Stomach (tissue), 9 donors: ENCODE data around the gene CACNA1E. TPM values are rescaled to one million over a fixed set of nuclear protein-coding genes. Genes with fewer than 3 reads are reported as not detected.
"Not testable (repeated sequence)": the region's sequence is repeated elsewhere in the genome, so short reads cannot be mapped to it uniquely, and the experiment has no call there.

Source experiments
- DNase-seq, 2 donors: peaks; one replicate each; pipeline versions ENCODE4 v3.0.0 to v3.0.0-alpha.2; 2013 to 2019
- H3K27ac ChIP-seq, 5 donors: fragments of 200-600 bp in 4 of 5; sonication (generic) in 4 of 5; one replicate each; pipeline ENCODE4 v1.5.1; 2013 to 2019; ENCODE audit warnings: mild to moderate bottlenecking in 1 of 5, moderate library complexity in 1 of 5
- H3K27me3 ChIP-seq, 3 donors: fragments of 200-600 bp; sonication (generic); one replicate each; pipeline ENCODE4 v1.5.1; 2017 to 2019; ENCODE audit warnings: mixed run types in 1 of 3
- H3K36me3 ChIP-seq, 4 donors: fragments of 200-600 bp; sonication (generic); 1 replicate in 3 of 4; 2 replicates in 1 of 4; pipeline ENCODE4 v1.5.1; 2016 to 2019
- H3K4me1 ChIP-seq, 4 donors: fragments of 200-600 bp; sonication (generic); one replicate each; pipeline ENCODE4 v1.5.1; 2016 to 2019
- H3K4me3 ChIP-seq, 4 donors: fragments of 200-600 bp; sonication (generic) in 3 of 4; one replicate each; pipeline ENCODE4 v1.5.1; 2016 to 2019; ENCODE audit warnings: mild to moderate bottlenecking in 1 of 4
- H3K9me3 ChIP-seq, 4 donors: fragments of 200-600 bp; sonication (generic); one replicate each; pipeline ENCODE4 v1.5.1; 2016 to 2019
- EP300 ChIP-seq: sonication (generic); formaldehyde crosslinking; IDR thresholded peaks from one replicate; pipeline ENCODE4 v1.6.1; 2017; ENCODE audit warnings: antibody characterized with exemption
- POLR2A ChIP-seq, 4 donors: fragments of 450-650 bp; IDR thresholded peaks; one replicate each; pipeline ENCODE4 v1.6.1; 2016; ENCODE audit warnings: antibody characterized with exemption in 4 of 4, control low read depth in 2 of 4, mild to moderate bottlenecking in 1 of 4, moderate library complexity in 1 of 4
- POLR2AphosphoS5 ChIP-seq, 3 donors: sonication (generic); formaldehyde crosslinking; IDR thresholded peaks; one replicate each; pipeline ENCODE4 v1.6.1; 2016; ENCODE audit warnings: antibody characterized with exemption in 3 of 3
- WGBS, 5 donors: extraction: QIAGEN DNeasy Blood & Tissue Kit in 3 of 5; methylation state at CpG; one replicate each; pipeline versions ENCODE4 v1.1.5 to v1.1.7; 2013 to 2018; 5-methylcytosine and 5-hydroxymethylcytosine counted together
- intact Hi-C: fragments of 100-400 bp; cut with DNase I; formaldehyde crosslinking; loops from one replicate; pipeline ENCODE4 v1.15.1; 2023; ENCODE audit warnings: low total_unique reads
- polyA plus RNA-seq, 3 donors: library from polyadenylated mRNA; stranded (reverse); fragments of 200-250 nt; gene quantifications; one replicate each; pipeline ENCODE4 v1.2.3, GENCODE V29; 2013
- total RNA-seq, 5 donors: library from RNA; depleted of rRNA; stranded (reverse); fragments of >200 nt; gene quantifications; one replicate each; pipeline versions ENCODE4 v1.1.0 to v1.2.3, GENCODE V29; 2014 to 2016
- TF ChIP-seq, protein P1 (sequence below), 7 experiments: fragments of 450-650 bp in 4 of 7; fragments of 200-600 bp in 3 of 7; sonication (generic) in 3 of 7; IDR thresholded peaks; one replicate each; pipeline ENCODE4 v1.5.1; 2016 to 2019; ENCODE audit warnings: antibody characterized with exemption in 7 of 7, control low read depth in 2 of 7, mild to moderate bottlenecking in 1 of 7
- donor health status: healthy with polysubstance abuse.
- donor health status: Bipolar disorder and iron deficiency.
- donor health status: healthy.

CACNA1E gene
- total and polyA plus RNA-seq, 8 donors, result under 0.01 to 1.8 (median 0.01) TPM; not detected in 4

DNA sequence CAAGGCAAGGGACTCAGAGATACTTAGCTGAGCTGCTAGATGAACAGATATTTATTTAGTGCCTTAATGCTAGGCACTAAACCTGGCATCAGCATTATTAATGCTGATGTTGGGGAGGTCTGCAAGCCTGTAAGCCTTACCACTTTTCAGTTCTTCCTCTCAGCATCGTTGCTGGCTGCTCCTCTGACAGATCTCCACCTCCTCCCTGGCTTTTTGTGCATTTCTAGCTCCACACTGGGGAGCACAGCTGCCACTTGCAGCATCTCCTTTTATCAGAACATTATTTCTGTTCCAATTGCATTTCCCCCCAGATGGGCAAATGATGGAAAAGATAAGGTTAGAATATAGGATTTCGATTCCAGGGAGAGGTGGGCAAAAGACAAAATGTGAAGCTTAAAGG lies 34.8 kb downstream of the CACNA1E start:
- 53 to 64% (median 61%) methylated on average over 2 of the region's 2 CpGs for WGBS, 5 donors
- no peaks in the 10 kb centered on the region for H3K27me3 ChIP-seq
- H3K27ac ChIP-seq, result no peak overlapping the region
- DNase-seq, result no peak
- no peak overlapping the region for H3K4me3 ChIP-seq
- intact Hi-C loops, result no loop called here
- no peaks in the 10 kb centered on the region for H3K4me1 ChIP-seq
- no peaks in the 10 kb centered on the region for H3K36me3 ChIP-seq
- H3K9me3 ChIP-seq, result no peaks in the 10 kb centered on the region
- TF ChIP-seq EP300, result no peak
- TF ChIP-seq, protein P1, sequence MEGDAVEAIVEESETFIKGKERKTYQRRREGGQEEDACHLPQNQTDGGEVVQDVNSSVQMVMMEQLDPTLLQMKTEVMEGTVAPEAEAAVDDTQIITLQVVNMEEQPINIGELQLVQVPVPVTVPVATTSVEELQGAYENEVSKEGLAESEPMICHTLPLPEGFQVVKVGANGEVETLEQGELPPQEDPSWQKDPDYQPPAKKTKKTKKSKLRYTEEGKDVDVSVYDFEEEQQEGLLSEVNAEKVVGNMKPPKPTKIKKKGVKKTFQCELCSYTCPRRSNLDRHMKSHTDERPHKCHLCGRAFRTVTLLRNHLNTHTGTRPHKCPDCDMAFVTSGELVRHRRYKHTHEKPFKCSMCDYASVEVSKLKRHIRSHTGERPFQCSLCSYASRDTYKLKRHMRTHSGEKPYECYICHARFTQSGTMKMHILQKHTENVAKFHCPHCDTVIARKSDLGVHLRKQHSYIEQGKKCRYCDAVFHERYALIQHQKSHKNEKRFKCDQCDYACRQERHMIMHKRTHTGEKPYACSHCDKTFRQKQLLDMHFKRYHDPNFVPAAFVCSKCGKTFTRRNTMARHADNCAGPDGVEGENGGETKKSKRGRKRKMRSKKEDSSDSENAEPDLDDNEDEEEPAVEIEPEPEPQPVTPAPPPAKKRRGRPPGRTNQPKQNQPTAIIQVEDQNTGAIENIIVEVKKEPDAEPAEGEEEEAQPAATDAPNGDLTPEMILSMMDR (IDR thresholded peaks at IDR 0.05), result no peak
- TF ChIP-seq POLR2A (IDR thresholded peaks at IDR 0.05), result no peak
- TF ChIP-seq POLR2AphosphoS5 (IDR thresholded peaks at IDR 0.05), result no peak

DNA sequence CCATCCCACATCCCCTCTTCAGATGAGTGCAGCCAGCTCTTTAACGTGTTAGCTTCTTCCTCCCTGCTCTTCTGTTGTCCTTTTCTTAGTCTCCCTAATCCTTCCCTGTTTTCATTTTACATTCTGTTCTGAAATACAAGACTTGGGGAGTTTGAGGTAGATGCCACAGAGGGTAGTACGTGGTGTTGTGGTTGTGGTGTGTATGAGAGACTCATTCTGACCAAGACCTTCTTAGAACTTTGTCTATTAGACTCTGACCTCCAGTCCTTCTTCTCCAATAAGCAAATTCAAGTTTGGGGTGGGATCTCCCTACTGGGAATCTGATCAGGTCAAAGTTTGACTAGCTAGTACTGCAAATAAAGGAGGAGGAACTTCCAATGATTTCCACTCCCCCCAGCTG lies 39.5 kb downstream of the CACNA1E start:
- TF ChIP-seq EP300, result no peak
- TF ChIP-seq, protein P1 (IDR thresholded peaks at IDR 0.05), result no peak
- TF ChIP-seq POLR2AphosphoS5 (IDR thresholded peaks at IDR 0.05), result no peak
- no peak for TF ChIP-seq POLR2A (IDR thresholded peaks at IDR 0.05)
- H3K4me3 ChIP-seq, result no peak overlapping the region
- no peaks in the 10 kb centered on the region for H3K4me1 ChIP-seq
- no peak for DNase-seq
- no peaks in the 10 kb centered on the region for H3K27me3 ChIP-seq
- no peaks in the 10 kb centered on the region for H3K36me3 ChIP-seq
- intact Hi-C loops, result no loop called here
- peaks cover 0 to 3% (median under 1%) of the 10 kb centered on the region in 4 donors for H3K9me3 ChIP-seq
- no peak overlapping the region for H3K27ac ChIP-seq
- 54 to 77% (median 55%) methylated on average over 2 of the region's 2 CpGs for WGBS, 5 donors

DNA sequence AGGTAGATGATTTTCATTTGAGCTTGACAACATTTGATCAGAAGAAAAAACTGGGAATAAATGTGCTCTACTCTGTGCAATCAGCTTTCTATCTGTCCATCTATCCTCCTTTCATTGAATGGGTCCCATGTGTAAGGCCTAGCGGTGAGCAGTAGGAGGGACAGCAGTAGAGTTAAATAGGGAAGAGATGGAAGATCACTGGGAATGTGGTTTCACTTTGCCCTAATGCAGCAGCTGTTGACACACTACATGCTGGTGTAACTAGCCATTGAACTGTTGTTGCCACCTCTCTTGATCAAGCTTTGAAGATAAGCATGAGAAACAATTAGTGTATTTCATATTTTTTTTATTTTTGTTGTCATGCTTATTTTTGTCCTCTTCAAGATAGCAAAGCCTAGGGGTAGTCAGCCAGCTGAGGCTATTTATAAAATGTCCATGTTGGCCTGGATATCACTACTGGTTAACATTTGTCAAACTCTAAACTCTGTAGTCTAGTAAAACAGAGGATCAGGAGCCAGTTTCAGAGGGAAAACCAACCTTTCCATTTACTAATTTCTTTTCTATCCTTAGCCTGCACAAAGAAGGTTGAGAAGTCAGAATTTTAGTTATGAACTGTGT lies 41.9 kb downstream of the CACNA1E start:
- intact Hi-C loops, result no loop called here
- no peak for DNase-seq
- H3K4me3 ChIP-seq, result no peak overlapping the region
- TF ChIP-seq EP300 (no peak), POLR2A (IDR thresholded peaks at IDR 0.05) (no peak), POLR2AphosphoS5 (IDR thresholded peaks at IDR 0.05) (no peak)
- TF ChIP-seq, protein P1 (IDR thresholded peaks at IDR 0.05), result no peak
- no peaks in the 10 kb centered on the region for H3K4me1 ChIP-seq
- no peak overlapping the region for H3K27ac ChIP-seq
- 93 to 97% (median 96%) methylated on average over 1 of the region's 1 CpG for WGBS, 5 donors
- H3K36me3 ChIP-seq, result no peaks in the 10 kb centered on the region
- no peaks in the 10 kb centered on the region for H3K27me3 ChIP-seq
- peaks cover 3 to 22% (median 12%) of the 10 kb centered on the region in 4 donors for H3K9me3 ChIP-seq

DNA sequence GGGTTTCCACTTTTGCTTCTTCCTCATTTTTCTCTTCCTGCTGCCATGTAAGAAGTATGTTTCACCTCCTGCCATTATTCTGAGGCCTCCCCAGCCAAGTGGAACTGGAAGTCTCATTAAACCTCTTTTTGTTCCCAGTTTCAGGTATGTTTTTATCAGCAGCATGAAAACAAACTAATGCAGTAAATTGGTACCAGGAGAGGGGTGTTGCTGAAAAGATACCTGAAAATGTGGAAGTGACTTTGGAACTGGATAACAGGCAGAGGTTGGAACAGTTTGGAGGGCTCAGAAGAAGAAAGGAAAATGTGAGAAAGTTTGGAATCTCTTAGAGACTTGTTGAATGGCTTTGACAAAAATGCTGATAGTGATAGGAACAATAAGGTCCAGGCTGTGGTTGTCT lies 44.9 kb downstream of the CACNA1E start:
- H3K4me1 ChIP-seq, H3K36me3 ChIP-seq, intact Hi-C loops, H3K27me3 ChIP-seq, H3K4me3 ChIP-seq, H3K27ac ChIP-seq, DNase-seq: not testable (repeated sequence)
- peaks cover 3 to 22% (median 12%) of the 10 kb centered on the region in 4 donors for H3K9me3 ChIP-seq

DNA sequence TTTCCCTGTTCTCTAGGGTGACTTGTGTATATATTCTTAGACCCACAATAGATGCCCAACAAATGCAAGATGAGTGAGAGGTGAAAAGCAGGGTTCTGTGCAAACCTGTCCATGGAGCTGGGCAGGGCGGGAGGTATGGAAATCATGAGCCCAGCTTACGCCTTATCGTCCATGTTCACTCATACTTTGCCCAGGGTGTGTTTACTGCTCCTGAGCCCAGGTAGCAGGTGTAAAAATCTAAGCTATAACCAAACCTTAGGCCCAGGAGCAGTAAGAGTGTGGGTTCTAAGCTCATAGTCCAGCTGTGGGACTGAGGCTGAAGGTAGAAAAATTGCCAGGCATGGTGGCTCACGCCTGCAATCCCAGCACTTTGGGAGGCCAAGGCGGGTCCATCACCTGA lies 48.1 kb downstream of the CACNA1E start:
- intact Hi-C loops, result no loop called here
- H3K4me1 ChIP-seq, result no peaks in the 10 kb centered on the region
- TF ChIP-seq EP300, result no peak
- no peak for TF ChIP-seq POLR2AphosphoS5 (IDR thresholded peaks at IDR 0.05)
- TF ChIP-seq POLR2A (IDR thresholded peaks at IDR 0.05), result no peak
- TF ChIP-seq, protein P1 (IDR thresholded peaks at IDR 0.05), result no peak
- H3K9me3 ChIP-seq, result peaks cover 3 to 22% (median 12%) of the 10 kb centered on the region in 4 donors
- 87 to 99% (median 91%) methylated on average over 5 of the region's 5 CpGs for WGBS, 5 donors
- no peak overlapping the region for H3K4me3 ChIP-seq
- DNase-seq, result no peak
- H3K27ac ChIP-seq, result no peak overlapping the region
- no peaks in the 10 kb centered on the region for H3K27me3 ChIP-seq
- no peaks in the 10 kb centered on the region for H3K36me3 ChIP-seq
